SIG-M5 treated with dmso at 0.1 percent for 504 hours (cell line): ENCODE data around the gene MAPK6.

Experiments used
- DNase-seq: peaks from one replicate; lab custom pipeline; 2025; ENCODE audit not compliant: unreplicated experiment; lab: John Stamatoyannopoulos, UW

MAPK6 gene

GRCh38 chr15:52010633-52011595, 8.1 kb upstream of the MAPK6 start:
- DNase-seq: no peak

- no peak for DNase-seq
Observed at GRCh38 chr15:52011711-52012144, 7.3 kb upstream of the MAPK6 start.

GRCh38 chr15:52012210-52012609, 6.8 kb upstream of the MAPK6 start:
- no peak for DNase-seq

GRCh38 chr15:52013151-52013791, 5.7 kb upstream of the MAPK6 start:
- DNase-seq: peak; percentile 71

- DNase-seq: no peak
Observed at GRCh38 chr15:52014616-52015015, 4.4 kb upstream of the MAPK6 start.

GRCh38 chr15:52016316-52016715, 2.7 kb upstream of the MAPK6 start:
- no peak for DNase-seq

GRCh38 chr15:52018244-52018643, 775 bp upstream of the MAPK6 start:
- no peak for DNase-seq

GRCh38 chr15:52019394-52020220, 588 bp downstream of the MAPK6 start:
- peak; percentile 69 for DNase-seq

GRCh38 chr15:52020221-52021085, 1.4 kb downstream of the MAPK6 start:
- peak; percentile 37 for DNase-seq

GRCh38 chr15:52021128-52021671, 2.2 kb downstream of the MAPK6 start:
- DNase-seq: peak; percentile 86

GRCh38 chr15:52021892-52022540, 3.0 kb downstream of the MAPK6 start:
- DNase-seq: no peak

- DNase-seq: no peak
Observed at GRCh38 chr15:52023169-52023922, 4.3 kb downstream of the MAPK6 start.

GRCh38 chr15:52028431-52029093, 9.5 kb downstream of the MAPK6 start:
- DNase-seq: no peak

GRCh38 chr15:52030010-52030409, 11.0 kb downstream of the MAPK6 start:
- DNase-seq: no peak

- no peak for DNase-seq
Observed at GRCh38 chr15:52031556-52031955, 12.5 kb downstream of the MAPK6 start.

- no peak for DNase-seq
Observed at GRCh38 chr15:52037889-52038505, 19.0 kb downstream of the MAPK6 start.

GRCh38 chr15:52039925-52040781, 21.1 kb downstream of the MAPK6 start:
- no peak for DNase-seq
